Measurements from ENCODE around the gene C19orf33. TPM values are rescaled to one million over a fixed set of nuclear protein-coding genes. Genes with fewer than 3 reads are reported as not detected.

C19orf33 gene
- total RNA-seq, 1 donor from 2014 or later: 8.7 TPM

DNA sequence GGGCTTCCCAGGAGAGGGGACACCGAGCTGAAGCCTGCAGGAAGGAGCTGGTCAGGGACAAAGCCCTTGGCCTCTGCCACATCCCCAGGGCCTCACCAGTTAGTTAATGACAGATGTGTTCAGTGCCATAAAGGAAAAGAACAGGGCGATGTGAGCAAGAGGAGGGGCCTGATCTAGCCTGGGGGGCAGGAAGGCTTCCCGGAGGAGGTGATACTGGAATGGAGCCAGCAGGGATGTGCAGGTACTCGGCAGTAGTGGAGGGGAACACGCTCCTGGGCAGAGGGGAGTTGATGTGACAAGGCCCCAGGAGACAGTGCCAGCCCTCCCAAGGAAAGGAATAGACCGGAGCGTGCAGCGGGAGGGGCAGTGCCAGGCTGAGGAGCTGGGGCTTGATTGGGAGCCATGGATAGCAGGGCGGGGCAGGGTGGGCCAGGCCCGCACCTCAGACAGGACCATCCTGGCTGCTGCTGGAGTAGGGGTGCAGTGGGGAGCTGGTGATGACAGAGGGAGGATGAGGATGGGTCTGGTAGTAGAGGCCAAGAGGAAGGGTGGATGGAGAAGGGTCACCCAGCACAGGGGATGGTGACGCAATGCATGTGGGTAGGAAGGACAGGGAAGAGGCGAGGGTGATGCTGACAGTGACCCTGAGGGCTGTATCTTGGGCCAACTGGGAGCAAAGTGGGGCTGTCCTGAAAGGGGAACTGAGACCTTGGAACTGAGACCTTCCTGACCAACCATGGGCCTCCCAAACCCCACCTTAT is 4.1 kb downstream of the C19orf33 start:
- DNase-seq (ENCODE audit: low spot score): no peak

GRCh38 chr19:38308926-38309614 is 5.0 kb downstream of the C19orf33 start:
- DNase-seq (ENCODE audit: low spot score): no peak

- no peak for DNase-seq (ENCODE audit: low spot score)
Observed at GRCh38 chr19:38309615-38310278, 5.7 kb downstream of the C19orf33 start.

DNA sequence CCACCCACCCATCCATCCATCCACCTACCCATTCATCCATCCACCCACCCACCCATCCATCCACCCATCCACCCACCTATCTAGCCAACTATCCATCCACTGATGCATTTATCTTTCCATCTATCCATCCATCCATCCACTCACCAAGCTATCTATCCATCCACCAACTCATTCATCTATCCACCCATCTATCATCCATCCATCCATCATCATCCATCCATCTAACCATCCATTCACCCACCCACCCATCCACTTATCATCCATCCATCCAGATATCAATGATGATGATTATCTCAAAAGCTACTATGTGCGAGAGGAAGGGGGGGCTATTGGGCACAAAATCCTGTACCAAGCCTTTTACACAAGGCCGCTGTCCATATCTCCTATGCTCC is 6.2 kb downstream of the C19orf33 start:
- no peak for DNase-seq (ENCODE audit: low spot score)

- no peak for DNase-seq (ENCODE audit: low spot score)
Observed at GRCh38 chr19:38310986-38311385, 6.9 kb downstream of the C19orf33 start.

- peak; percentile 99 for DNase-seq (ENCODE audit: low spot score)
Observed at GRCh38 chr19:38315657-38316476, 11.8 kb downstream of the C19orf33 start, which contains the start of gene YIF1B. TSS of gene YIF1B (minus strand) at chr19:38315947. CDS start at chr19:38315917, 30 bp downstream.

DNA sequence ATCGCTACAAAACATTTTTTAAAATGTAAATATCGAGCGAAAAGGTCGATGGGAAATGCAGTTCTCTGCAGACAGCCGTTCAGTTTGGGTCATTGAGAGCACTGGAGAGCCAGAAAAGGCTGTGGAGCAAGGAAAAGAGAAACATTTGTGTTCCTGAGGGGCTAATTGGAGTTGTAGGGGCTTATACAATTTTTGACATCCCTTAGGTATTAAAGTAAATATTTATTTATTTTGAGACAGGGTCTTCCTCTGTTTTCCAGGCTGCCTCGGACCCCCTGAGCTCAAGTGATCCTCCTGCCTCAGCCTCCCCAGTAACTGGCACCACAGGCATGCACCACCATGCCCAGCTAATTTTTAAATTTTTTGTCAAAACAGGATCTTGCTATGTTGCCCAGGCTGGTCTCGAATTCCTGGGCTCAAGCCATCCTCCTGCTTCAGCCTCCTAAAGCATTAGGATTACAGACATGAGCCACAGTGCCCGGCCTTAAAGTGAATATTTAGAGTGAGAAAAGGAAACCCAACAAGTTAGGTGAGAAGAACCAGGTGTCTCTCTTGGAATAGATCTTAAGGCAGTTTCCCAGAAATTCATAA is 12.5 kb downstream of the C19orf33 start:
- no peak for DNase-seq (ENCODE audit: low spot score)

- DNase-seq (ENCODE audit: low spot score): no peak
Observed at GRCh38 chr19:38317104-38317612, 13.1 kb downstream of the C19orf33 start.

DNA sequence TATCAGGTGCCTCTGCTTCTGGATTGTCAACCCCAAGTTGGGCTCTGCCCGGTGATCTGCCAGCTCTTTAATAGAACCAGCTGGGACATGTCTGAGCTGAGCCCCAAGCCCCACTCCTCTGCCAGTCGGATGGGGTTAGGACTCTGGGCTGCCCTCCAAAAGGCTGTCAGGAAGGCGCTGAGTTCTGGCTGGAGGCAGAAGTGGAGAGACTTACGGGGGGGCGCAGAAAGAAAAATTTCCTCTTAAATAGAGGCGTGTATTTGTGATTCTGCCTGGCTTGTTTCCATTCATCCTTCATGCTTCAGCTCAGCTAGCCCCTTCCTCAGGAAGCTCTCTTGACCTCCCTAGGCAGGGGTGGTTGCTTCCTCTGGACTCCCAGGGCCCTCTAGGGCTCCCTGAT is 14.6 kb downstream of the C19orf33 start:
- DNase-seq (ENCODE audit: low spot score): peak; percentile 80

DNA sequence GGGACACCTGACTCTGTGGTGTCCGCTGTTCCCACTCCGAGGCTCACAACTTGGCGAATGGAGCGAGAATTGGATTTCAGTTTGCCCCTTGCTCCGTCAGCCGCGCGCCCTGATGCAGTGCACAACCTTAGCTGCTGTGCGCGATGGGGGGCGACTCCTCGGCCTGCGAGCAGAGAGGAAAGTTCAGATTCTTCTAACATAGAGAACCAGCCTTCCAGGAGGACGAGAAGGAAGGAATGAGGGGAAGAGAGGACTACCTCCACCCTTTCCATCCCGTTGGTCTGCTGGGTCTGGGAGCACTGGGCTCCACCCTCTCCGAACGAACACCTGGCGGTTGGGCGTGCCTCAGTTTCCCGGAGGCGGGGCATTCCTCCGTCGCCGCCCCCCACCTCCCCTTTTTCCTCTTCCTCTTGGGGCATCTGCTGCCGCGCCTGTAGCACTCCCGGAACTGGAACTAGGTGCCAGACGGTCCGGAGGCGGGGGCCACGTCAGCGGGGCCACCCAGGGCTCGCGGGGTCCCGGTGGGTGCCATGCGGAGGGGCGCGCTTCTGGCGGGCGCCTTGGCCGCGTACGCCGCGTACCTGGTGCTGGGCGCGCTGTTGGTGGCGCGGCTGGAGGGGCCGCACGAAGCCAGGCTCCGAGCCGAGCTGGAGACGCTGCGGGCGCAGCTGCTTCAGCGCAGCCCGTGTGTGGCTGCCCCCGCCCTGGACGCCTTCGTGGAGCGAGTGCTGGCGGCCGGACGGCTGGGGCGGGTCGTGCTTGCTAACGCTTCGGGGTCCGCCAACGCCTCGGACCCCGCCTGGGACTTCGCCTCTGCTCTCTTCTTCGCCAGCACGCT is 15.6 kb downstream of the C19orf33 start, which contains the start of gene KCNK6:
TSS of gene KCNK6 (plus strand) at position 425 of the 838 bp plus-strand sequence. CDS start at position 531, 106 bp downstream.
- peak; percentile 57 for DNase-seq (ENCODE audit: low spot score)

GRCh38 chr19:38320969-38321339 is 16.9 kb downstream of the C19orf33 start:
- no peak for DNase-seq (ENCODE audit: low spot score)

DNA sequence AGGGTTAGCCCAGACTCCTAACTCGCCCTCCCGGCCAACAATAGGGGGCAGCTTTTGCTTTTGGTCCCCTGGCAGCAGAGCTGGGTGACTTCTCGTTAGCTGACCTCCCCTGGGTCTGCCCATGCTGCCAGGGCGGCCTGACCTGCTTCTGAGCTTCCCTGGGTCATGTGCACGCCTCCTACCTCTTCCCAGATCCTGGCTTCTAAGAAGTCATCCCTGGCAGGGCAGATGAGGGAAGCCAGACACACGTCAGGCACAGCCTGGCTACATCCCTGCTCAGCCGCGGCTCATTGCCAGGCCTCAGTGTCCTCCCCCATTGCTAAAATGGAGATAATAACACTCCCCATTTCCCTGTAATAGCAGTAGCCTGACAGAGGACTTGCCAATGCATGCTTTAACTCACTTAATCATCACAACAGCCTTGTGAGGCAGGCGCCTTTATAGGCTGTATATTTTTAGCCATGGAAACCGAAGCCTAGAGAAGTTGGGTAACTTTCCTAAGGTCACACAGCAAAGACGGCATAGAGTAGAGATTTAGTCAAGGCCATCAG is 17.7 kb downstream of the C19orf33 start:
- peak; percentile 93 for DNase-seq (ENCODE audit: low spot score)

DNA sequence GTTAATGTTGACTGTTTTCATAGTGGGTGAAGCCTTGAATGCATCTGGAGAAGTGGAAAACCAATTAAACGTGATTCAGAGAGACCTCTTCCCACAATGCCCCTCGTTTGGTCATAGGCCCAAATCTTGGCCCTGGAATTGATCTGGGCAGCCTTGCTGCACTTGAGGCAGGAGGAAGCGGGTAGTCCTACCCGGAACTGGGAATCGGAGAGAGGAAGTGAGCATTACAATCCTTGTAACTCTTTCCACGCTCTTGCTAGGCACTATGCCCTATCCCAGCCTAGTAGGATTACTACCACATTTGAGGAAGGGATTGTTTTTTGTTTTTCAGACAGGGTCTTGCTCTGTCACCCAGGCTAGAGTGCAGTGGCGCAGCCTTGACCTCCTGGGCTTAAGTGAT is 19.2 kb downstream of the C19orf33 start:
- no peak for DNase-seq (ENCODE audit: low spot score)

- DNase-seq (ENCODE audit: low spot score): no peak
Observed at GRCh38 chr19:38324431-38324830, 20.4 kb downstream of the C19orf33 start.

- DNase-seq (ENCODE audit: low spot score): no peak
Observed at GRCh38 chr19:38326591-38326990, 22.5 kb downstream of the C19orf33 start.

DNA sequence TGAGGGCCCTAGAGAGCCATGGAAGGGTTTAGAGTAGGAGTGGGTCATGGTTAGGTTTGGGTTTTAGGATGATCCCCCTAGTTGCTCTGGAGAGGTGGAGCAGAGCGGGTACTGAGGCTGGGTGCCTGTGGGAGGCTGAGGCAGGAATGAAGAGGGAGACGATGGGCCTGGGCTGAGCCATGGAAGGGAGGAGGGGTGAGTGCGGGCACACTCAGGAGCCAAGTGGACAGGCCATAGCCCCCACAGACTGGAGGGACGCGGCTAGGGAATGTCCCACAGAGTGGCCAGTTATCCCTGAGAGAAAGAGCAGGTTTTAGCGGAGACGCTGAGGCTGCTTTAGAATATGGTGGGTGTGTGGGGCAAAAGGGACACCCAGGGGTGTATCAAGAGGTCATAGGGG is 25.6 kb downstream of the C19orf33 start:
- DNase-seq (ENCODE audit: low spot score): no peak

GRCh38 chr19:38331728-38332127 is 27.7 kb downstream of the C19orf33 start:
- no peak for DNase-seq (ENCODE audit: low spot score)

DNA sequence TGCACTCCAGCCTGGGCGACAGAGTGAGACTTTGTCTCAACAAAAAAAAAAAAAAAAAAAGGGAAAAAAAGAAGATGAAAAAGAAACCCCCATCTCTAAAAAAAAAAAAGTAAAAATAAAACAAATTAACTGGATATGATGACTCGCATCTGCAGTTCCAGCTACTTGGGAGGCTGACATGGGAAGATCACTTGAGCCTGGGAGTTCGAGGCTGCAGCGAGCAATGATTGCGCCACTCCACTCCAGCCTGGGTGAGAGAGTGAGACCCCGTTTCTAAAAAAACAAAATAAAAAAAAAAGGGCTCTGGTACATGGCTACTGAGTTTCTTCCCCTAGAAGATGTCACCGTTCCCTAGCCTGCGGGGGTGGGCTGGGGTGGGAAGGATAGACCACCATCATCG is 29.2 kb downstream of the C19orf33 start:
- no peak for DNase-seq (ENCODE audit: low spot score)

GRCh38 chr19:38335949-38336637 is 32.0 kb downstream of the C19orf33 start:
- peak; percentile 99 for DNase-seq (ENCODE audit: low spot score)

All from umbilical cord (tissue), 2 donors.